Liver (tissue), 9 donors: ENCODE measurements around the gene AOPEP. TPM values are rescaled to one million over a fixed set of nuclear protein-coding genes. Genes with fewer than 3 reads are reported as not detected.

Experiments
- DNase-seq: peaks from one replicate; pipeline ENCODE4 v3.0.0-alpha.2; 2017; ENCODE audit warnings: low spot score
- H3K27ac ChIP-seq, 2 donors: one replicate each; pipeline ENCODE4 v1.7.0; 2013; ENCODE audit warnings: inconsistent platforms in 2 of 2, low read length in 2 of 2, control low read depth in 1 of 2, low read depth in 1 of 2, mild to moderate bottlenecking in 1 of 2
- H3K27me3 ChIP-seq, 4 donors: one replicate each; pipeline versions ENCODE4 v1.6.1 to v1.7.0; 2013; ENCODE audit warnings: low read length in 3 of 4, inconsistent platforms in 1 of 4, mild to moderate bottlenecking in 1 of 4, moderate library complexity in 1 of 4; ENCODE audit not compliant: control insufficient read depth in 4 of 4, insufficient read depth in 4 of 4
- H3K36me3 ChIP-seq, 4 donors: one replicate each; pipeline versions ENCODE4 v1.6.1 to v1.7.0; 2013; ENCODE audit warnings: low read length in 3 of 4, mild to moderate bottlenecking in 3 of 4, low read depth in 1 of 4, moderate library complexity in 1 of 4; ENCODE audit not compliant: control insufficient read depth in 4 of 4, insufficient read depth in 3 of 4
- H3K4me1 ChIP-seq, 4 donors: one replicate each; pipeline versions ENCODE4 v1.6.1 to v1.7.0; 2013; ENCODE audit warnings: low read length in 3 of 4, mild to moderate bottlenecking in 3 of 4, moderate library complexity in 1 of 4; ENCODE audit not compliant: control insufficient read depth in 4 of 4, insufficient read depth in 4 of 4
- H3K4me3 ChIP-seq, 3 donors: one replicate each; pipeline versions ENCODE4 v1.6.1 to v1.7.0; 2013; ENCODE audit warnings: low read length in 3 of 3, control low read depth in 1 of 3, low read depth in 1 of 3, mild to moderate bottlenecking in 1 of 3
- H3K9ac ChIP-seq, 2 donors: one replicate each; pipeline ENCODE4 v1.7.0; 2013; ENCODE audit warnings: low read length in 2 of 2, mild to moderate bottlenecking in 2 of 2, moderate library complexity in 2 of 2, control low read depth in 1 of 2, low read depth in 1 of 2
- H3K9me3 ChIP-seq, 4 donors: one replicate each; pipeline versions ENCODE4 v1.6.1 to v1.7.0; 2013; ENCODE audit warnings: low read length in 3 of 4; ENCODE audit not compliant: control insufficient read depth in 4 of 4
- FOXA1 ChIP-seq: IDR thresholded peaks from 2 replicates; pipeline ENCODE4 v1.6.1; 2016; ENCODE audit warnings: antibody characterized with exemption
- FOXA2 ChIP-seq: IDR thresholded peaks from 2 replicates; pipeline ENCODE4 v1.6.1; 2016; ENCODE audit warnings: antibody characterized with exemption
- HNF4A ChIP-seq, 2 donors: conservative IDR thresholded peaks; 2 replicates each; pipeline ENCODE4 v1.6.1; 2016; ENCODE audit warnings: antibody characterized with exemption in 2 of 2, mild to moderate bottlenecking in 2 of 2
- HNF4G ChIP-seq: IDR thresholded peaks from 2 replicates; pipeline ENCODE4 v1.6.1; 2016; ENCODE audit warnings: antibody characterized with exemption
- JUND ChIP-seq, 2 donors: IDR thresholded peaks; 2 replicates each; pipeline ENCODE4 v1.6.1; 2016; ENCODE audit warnings: antibody characterized with exemption in 2 of 2
- NR2F2 ChIP-seq: IDR thresholded peaks from 2 replicates; pipeline ENCODE4 v1.6.1; 2016; ENCODE audit warnings: antibody characterized with exemption
- RXRA ChIP-seq, 2 donors: IDR thresholded peaks; 2 replicates each; pipeline ENCODE4 v1.6.1; 2017 to 2018; ENCODE audit warnings: antibody characterized with exemption in 2 of 2, mild to moderate bottlenecking in 1 of 2
- SP1 ChIP-seq: IDR thresholded peaks from 2 replicates; pipeline ENCODE4 v1.6.1; 2018; ENCODE audit warnings: antibody characterized with exemption, mild to moderate bottlenecking
- TAF1 ChIP-seq: conservative IDR thresholded peaks from 2 replicates; pipeline ENCODE4 v1.6.1; 2016; ENCODE audit warnings: antibody characterized with exemption, mild to moderate bottlenecking
- YY1 ChIP-seq: IDR thresholded peaks from 2 replicates; pipeline ENCODE4 v1.6.1; 2016; ENCODE audit warnings: antibody characterized with exemption, mild to moderate bottlenecking
- WGBS: extraction: QIAGEN DNeasy Blood & Tissue Kit; methylation state at CpG from one replicate; pipeline ENCODE4 v1.1.7; 2013; 5-methylcytosine and 5-hydroxymethylcytosine counted together
- polyA plus RNA-seq, 2 donors: library from polyadenylated mRNA; stranded (reverse) in 1 of 2; unstranded in 1 of 2; fragments of 200-250 nt in 1 of 2; fragments of >200 nt in 1 of 2; fragmentation: Nextera tagmentation in 1 of 2; extraction: Ambion mirVana in 1 of 2; gene quantifications; one replicate each; pipeline versions ENCODE4 v1.2.1 to v1.2.3, GENCODE V29; 2013 to 2015
- total RNA-seq, 2 donors: library from RNA; depleted of rRNA; stranded (reverse); fragments of >200 nt; gene quantifications; one replicate each; pipeline ENCODE4 v1.2.3, GENCODE V29; 2014
- TF ChIP-seq, protein P1 (sequence below): fragments of 150-350 bp; IDR thresholded peaks from 2 replicates; pipeline ENCODE4 v1.5.1; 2017; ENCODE audit warnings: improper control_type of control experiment, low read depth, low read length; ENCODE audit not compliant: missing input control
- TF ChIP-seq, protein P2 (sequence below): IDR thresholded peaks from 2 replicates; pipeline ENCODE4 v1.6.1; 2016; ENCODE audit warnings: antibody characterized with exemption
- TF ChIP-seq, protein P3 (sequence below): IDR thresholded peaks from 2 replicates; pipeline ENCODE4 v1.6.1; 2016; ENCODE audit warnings: antibody characterized with exemption, mild to moderate bottlenecking
- donor health status: healthy.
- donor health status: healthy.
- donor health status: healthy.
- donor health status: healthy.
- donor health status: healthy.

AOPEP gene
- total and polyA plus RNA-seq, 4 donors = 22.2 to 77.1 (median 34.8) TPM

DNA sequence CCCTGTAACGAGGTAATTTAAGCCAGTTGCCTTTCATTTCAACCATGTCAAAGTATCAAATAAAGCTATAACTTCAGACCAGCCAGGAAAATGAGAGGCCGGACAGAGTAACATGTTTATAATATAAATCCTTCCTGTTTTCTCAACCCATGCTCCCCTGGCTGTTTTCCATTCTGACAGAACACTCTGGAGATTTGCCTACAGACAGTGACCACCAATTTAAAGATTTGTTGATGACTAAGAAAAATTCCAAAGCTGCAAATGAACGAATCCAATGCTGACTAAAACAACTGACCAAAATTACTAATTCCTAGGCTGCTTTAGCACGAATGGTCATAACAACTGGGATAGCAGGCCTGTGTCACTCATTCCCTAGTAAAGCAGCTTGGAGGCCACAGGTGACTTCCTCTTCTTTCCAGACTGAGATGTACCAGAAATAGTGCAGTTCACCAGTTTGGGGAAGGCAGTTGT lies 141.4 kb downstream of the AOPEP start:
- Histone ChIP-seq H3K4me1 (peaks cover 0 to 17% (median 5%) of the 10 kb centered on the region in 4 donors), H3K4me3 (no peak overlapping the region), H3K9me3 (no peaks in the 10 kb centered on the region), H3K27me3 (no peaks in the 10 kb centered on the region), H3K36me3 (no peaks in the 10 kb centered on the region), H3K9ac (peak overlapping the region in 1 of 2 donors; percentile 84), H3K27ac (peak overlapping the region; percentile 85 to 95)
- WGBS = 39% methylated on average over 4 of the region's 4 CpGs
- no peak for DNase-seq
- TF ChIP-seq SP1 (no peak), JUND (IDR thresholded peaks at IDR 0.05) (peak in 1 of 2 donors; percentile 36)
- TF ChIP-seq, protein P1, sequence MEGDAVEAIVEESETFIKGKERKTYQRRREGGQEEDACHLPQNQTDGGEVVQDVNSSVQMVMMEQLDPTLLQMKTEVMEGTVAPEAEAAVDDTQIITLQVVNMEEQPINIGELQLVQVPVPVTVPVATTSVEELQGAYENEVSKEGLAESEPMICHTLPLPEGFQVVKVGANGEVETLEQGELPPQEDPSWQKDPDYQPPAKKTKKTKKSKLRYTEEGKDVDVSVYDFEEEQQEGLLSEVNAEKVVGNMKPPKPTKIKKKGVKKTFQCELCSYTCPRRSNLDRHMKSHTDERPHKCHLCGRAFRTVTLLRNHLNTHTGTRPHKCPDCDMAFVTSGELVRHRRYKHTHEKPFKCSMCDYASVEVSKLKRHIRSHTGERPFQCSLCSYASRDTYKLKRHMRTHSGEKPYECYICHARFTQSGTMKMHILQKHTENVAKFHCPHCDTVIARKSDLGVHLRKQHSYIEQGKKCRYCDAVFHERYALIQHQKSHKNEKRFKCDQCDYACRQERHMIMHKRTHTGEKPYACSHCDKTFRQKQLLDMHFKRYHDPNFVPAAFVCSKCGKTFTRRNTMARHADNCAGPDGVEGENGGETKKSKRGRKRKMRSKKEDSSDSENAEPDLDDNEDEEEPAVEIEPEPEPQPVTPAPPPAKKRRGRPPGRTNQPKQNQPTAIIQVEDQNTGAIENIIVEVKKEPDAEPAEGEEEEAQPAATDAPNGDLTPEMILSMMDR = no peak

DNA sequence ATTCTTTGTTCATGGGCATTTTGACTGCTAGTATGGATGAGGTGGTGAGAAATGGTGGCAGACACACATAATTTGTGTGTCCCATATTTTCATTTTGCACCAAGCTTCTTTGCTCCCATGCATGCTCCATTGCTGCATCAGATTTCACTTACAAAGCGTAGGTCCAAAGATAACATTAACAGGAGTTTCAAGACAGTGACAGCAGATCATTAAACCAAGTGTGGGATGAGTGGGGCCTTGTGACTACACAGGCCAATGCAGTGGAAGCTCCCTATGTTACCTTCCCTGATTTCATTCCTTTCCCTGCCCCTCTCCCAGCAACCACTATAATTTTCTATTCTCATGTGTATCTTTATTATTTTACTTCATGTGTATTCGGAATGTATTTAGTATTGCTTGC lies 142.0 kb downstream of the AOPEP start:
- TF ChIP-seq HNF4A (conservative IDR thresholded peaks at IDR 0.05) (no peak), JUND (IDR thresholded peaks at IDR 0.05) (no peak), TAF1 (no peak), FOXA1 (no peak), RXRA (IDR thresholded peaks at IDR 0.05) (no peak), SP1 (no peak), FOXA2 (no peak), NR2F2 (no peak), HNF4G (no peak), YY1 (no peak)
- TF ChIP-seq, protein P2, sequence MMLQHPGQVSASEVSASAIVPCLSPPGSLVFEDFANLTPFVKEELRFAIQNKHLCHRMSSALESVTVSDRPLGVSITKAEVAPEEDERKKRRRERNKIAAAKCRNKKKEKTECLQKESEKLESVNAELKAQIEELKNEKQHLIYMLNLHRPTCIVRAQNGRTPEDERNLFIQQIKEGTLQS = no peak
- TF ChIP-seq, protein P3, sequence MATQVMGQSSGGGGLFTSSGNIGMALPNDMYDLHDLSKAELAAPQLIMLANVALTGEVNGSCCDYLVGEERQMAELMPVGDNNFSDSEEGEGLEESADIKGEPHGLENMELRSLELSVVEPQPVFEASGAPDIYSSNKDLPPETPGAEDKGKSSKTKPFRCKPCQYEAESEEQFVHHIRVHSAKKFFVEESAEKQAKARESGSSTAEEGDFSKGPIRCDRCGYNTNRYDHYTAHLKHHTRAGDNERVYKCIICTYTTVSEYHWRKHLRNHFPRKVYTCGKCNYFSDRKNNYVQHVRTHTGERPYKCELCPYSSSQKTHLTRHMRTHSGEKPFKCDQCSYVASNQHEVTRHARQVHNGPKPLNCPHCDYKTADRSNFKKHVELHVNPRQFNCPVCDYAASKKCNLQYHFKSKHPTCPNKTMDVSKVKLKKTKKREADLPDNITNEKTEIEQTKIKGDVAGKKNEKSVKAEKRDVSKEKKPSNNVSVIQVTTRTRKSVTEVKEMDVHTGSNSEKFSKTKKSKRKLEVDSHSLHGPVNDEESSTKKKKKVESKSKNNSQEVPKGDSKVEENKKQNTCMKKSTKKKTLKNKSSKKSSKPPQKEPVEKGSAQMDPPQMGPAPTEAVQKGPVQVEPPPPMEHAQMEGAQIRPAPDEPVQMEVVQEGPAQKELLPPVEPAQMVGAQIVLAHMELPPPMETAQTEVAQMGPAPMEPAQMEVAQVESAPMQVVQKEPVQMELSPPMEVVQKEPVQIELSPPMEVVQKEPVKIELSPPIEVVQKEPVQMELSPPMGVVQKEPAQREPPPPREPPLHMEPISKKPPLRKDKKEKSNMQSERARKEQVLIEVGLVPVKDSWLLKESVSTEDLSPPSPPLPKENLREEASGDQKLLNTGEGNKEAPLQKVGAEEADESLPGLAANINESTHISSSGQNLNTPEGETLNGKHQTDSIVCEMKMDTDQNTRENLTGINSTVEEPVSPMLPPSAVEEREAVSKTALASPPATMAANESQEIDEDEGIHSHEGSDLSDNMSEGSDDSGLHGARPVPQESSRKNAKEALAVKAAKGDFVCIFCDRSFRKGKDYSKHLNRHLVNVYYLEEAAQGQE = no peak
- Histone ChIP-seq H3K27me3 (no peaks in the 10 kb centered on the region), H3K9ac (no peak overlapping the region), H3K27ac (peak overlapping the region; percentile 85 to 95), H3K4me1 (peaks cover 0 to 17% (median 5%) of the 10 kb centered on the region in 4 donors), H3K36me3 (no peaks in the 10 kb centered on the region), H3K9me3 (no peaks in the 10 kb centered on the region), H3K4me3 (no peak overlapping the region)
- 98% methylated on average over 2 of the region's 2 CpGs for WGBS
- no peak for DNase-seq

DNA sequence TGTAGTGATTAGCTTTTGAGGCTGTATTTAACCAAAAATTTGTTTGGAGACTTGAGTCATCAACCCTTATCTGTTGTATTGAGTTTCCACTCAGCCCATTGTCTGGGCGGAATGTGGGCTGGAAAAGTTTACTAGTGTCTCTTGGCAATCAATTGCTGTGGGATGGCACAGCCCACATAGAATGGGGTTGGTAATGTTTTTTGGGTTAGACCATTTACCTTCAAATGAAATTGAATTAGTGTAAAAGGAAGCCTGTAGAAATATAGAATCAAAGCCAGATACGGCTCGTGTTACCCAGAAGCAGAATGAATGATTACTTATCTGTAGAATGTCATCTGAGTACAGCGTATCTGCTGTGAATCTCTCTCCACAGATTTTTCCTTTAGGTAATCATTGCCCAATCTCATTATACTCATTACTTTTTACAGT lies 142.9 kb downstream of the AOPEP start:
- Histone ChIP-seq H3K4me3 (no peak overlapping the region), H3K9me3 (no peaks in the 10 kb centered on the region), H3K4me1 (peaks cover 0 to 17% (median 5%) of the 10 kb centered on the region in 4 donors), H3K36me3 (no peaks in the 10 kb centered on the region), H3K9ac (no peak overlapping the region), H3K27me3 (no peaks in the 10 kb centered on the region), H3K27ac (no peak overlapping the region)
- WGBS = 69% methylated on average over 4 of the region's 4 CpGs
- no peak for DNase-seq
- TF ChIP-seq RXRA (IDR thresholded peaks at IDR 0.05) = no peak
- TF ChIP-seq JUND (IDR thresholded peaks at IDR 0.05) = peak in 1 of 2 donors; percentile 33
- TF ChIP-seq SP1 = no peak
